ENCODE data around the gene F11.

DNA sequence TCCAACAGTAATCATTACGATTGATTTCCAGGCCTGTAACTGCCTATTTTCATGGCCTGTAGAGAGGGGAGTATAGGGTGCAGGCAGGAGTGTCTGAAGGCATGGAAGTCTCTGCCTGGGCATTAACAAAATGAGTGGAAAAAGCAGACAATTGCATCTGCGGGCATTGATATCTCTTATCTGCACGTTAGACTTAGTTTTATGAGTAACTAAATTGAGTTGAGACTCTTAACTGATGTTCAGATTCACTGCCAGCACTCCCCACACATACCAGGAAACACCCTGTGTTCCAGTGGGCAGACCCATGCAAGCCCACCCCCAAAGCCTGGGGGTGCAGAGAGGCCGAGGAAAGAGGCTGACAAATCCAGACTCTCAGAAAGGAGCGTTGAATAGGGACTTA, 33.3 kb downstream of the F11 start:
- TF ChIP-seq, protein P1, sequence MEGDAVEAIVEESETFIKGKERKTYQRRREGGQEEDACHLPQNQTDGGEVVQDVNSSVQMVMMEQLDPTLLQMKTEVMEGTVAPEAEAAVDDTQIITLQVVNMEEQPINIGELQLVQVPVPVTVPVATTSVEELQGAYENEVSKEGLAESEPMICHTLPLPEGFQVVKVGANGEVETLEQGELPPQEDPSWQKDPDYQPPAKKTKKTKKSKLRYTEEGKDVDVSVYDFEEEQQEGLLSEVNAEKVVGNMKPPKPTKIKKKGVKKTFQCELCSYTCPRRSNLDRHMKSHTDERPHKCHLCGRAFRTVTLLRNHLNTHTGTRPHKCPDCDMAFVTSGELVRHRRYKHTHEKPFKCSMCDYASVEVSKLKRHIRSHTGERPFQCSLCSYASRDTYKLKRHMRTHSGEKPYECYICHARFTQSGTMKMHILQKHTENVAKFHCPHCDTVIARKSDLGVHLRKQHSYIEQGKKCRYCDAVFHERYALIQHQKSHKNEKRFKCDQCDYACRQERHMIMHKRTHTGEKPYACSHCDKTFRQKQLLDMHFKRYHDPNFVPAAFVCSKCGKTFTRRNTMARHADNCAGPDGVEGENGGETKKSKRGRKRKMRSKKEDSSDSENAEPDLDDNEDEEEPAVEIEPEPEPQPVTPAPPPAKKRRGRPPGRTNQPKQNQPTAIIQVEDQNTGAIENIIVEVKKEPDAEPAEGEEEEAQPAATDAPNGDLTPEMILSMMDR (IDR thresholded peaks at IDR 0.05), result no peak
- TF ChIP-seq POLR2A (IDR thresholded peaks at IDR 0.05), result no peak
